Measurements from ENCODE around the gene PRSS35.

DNA sequence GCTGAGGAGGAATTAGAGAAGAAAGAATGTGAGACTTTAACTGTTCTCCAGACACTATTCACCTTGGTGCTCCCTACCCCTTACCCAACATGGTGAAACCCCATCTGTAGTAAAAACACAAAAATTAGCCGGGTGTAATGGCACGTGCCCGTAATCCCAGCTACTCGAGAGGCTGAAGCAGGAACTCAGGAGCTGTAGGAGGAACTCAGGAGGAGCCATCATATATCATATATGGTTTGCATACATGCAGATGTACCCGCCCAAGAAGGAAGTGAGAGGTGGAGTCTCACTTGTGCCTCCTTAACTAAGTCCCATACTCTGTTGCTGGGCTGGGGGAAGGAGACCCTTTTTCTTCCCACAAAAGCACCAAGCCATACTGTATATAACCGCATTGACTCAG is 46.0 kb upstream of the PRSS35 start:
- TF ChIP-seq CTCF (IDR thresholded peaks at IDR 0.05) (no peak), EP300 (IDR thresholded peaks at IDR 0.05) (no peak), POLR2A (IDR thresholded peaks at IDR 0.05) (no peak), POLR2AphosphoS5 (IDR thresholded peaks at IDR 0.05) (no peak)
